GM23248 (cell line): ENCODE measurements around the gene PIK3R1. TPM values are rescaled to one million over a fixed set of nuclear protein-coding genes. Genes with fewer than 3 reads are reported as not detected.

Experiments used
- DNase-seq: peaks from one replicate; pipeline ENCODE4 v3.0.0-alpha.2; 2015
- H2AFZ ChIP-seq: fragments of 200-600 bp; sonication (generic); 2 replicates; pipeline ENCODE4 v1.6.1; 2016; ENCODE audit warnings: antibody characterized with exemption
- H3F3A ChIP-seq: fragments of 200-600 bp; sonication (generic); 2 replicates; pipeline ENCODE4 v1.6.1; 2016; ENCODE audit warnings: mild to moderate bottlenecking, antibody characterized with exemption, mixed run types; ENCODE audit not compliant: insufficient read depth
- H3K27ac ChIP-seq: fragments of 200-600 bp; sonication (generic); 2 replicates; pipeline ENCODE4 v1.5.1; 2016; ENCODE audit warnings: mild to moderate bottlenecking
- H3K27me3 ChIP-seq: fragments of 200-600 bp; sonication (generic); replicated peaks from 2 replicates; pipeline ENCODE4 v1.6.1; 2016; ENCODE audit warnings: mild to moderate bottlenecking; ENCODE audit not compliant: insufficient read depth
- H3K36me3 ChIP-seq: fragments of 200-600 bp; sonication (generic); 2 replicates; pipeline ENCODE4 v1.6.1; 2016; ENCODE audit warnings: low read depth, mild to moderate bottlenecking
- H3K4me1 ChIP-seq: fragments of 200-600 bp; sonication (generic); 2 replicates; pipeline ENCODE4 v1.6.1; 2016; ENCODE audit warnings: mild to moderate bottlenecking; ENCODE audit not compliant: insufficient read depth
- H3K4me2 ChIP-seq: fragments of 200-600 bp; sonication (generic); one replicate; pipeline ENCODE4 v1.6.1; 2016; ENCODE audit warnings: mild to moderate bottlenecking; ENCODE audit not compliant: unreplicated experiment
- H3K4me3 ChIP-seq: fragments of 200-600 bp; sonication (generic); 2 replicates; pipeline ENCODE4 v1.5.1; 2016; ENCODE audit warnings: mild to moderate bottlenecking
- H3K79me2 ChIP-seq: fragments of 200-600 bp; sonication (generic); 2 replicates; pipeline ENCODE4 v1.6.1; 2016; ENCODE audit warnings: mild to moderate bottlenecking; ENCODE audit not compliant: insufficient read depth
- H3K9ac ChIP-seq: fragments of 200-600 bp; sonication (generic); 2 replicates; pipeline ENCODE4 v1.6.1; 2016; ENCODE audit warnings: mild to moderate bottlenecking
- H3K9me2 ChIP-seq: fragments of 200-600 bp; sonication (generic); 2 replicates; pipeline ENCODE4 v1.6.1; 2016; ENCODE audit warnings: mixed run types, mild to moderate bottlenecking, moderate library complexity; ENCODE audit not compliant: insufficient read depth
- H3K9me3 ChIP-seq: fragments of 200-600 bp; sonication (generic); one replicate; pipeline ENCODE4 v1.6.1; 2017; ENCODE audit warnings: low read depth
- H4K20me1 ChIP-seq: fragments of 200-600 bp; sonication (generic); 2 replicates; pipeline ENCODE4 v1.6.0; 2016; ENCODE audit not compliant: insufficient read depth
- EZH2 ChIP-seq: fragments of 200-600 bp; sonication (generic); IDR thresholded peaks from 2 replicates; pipeline ENCODE4 v1.6.1; 2018; ENCODE audit warnings: antibody characterized with exemption, mild to moderate bottlenecking; ENCODE audit not compliant: insufficient read depth, poor library complexity, severe bottlenecking
- EZH2phosphoT487 ChIP-seq: fragments of 200-600 bp; sonication (generic); IDR thresholded peaks from 2 replicates; pipeline ENCODE4 v1.6.1; 2018; ENCODE audit warnings: antibody characterized with exemption, moderate library complexity, mild to moderate bottlenecking, low read depth; ENCODE audit not compliant: insufficient read depth
- WGBS, 2 experiments: methylation state at CpG; one replicate each; pipeline ENCODE4 v1.1.6; 2015 to 2017; ENCODE audit warnings: low lambda C conversion rate in 2 of 2, low coverage in 1 of 2; ENCODE audit errors: missing lambda C conversion rate in 2 of 2; 5-methylcytosine and 5-hydroxymethylcytosine counted together
- in situ Hi-C: fragments of 300-500 bp; cut with MboI; formaldehyde crosslinking; loops from 2 replicates; pipeline ENCODE4 v1.15.0; 2020
- polyA plus RNA-seq: library from polyadenylated mRNA; unstranded; fragments of >200 nt; fragmentation: Nextera tagmentation; extraction: Ambion mirVana; gene quantifications from 2 replicates; pipeline ENCODE4 v1.2.1, GENCODE V29; 2016
- total RNA-seq: library from RNA; depleted of rRNA; stranded (reverse); fragments of >200 nt; shearing (Covaris generic); gene quantifications from 2 replicates; pipeline ENCODE4 v1.2.3, GENCODE V29; 2014

Gene PIK3R1
- total and polyA plus RNA-seq, 2 experiments from 2014 or later = 8.4 to 14.4 TPM

- DNase-seq = no peak
- WGBS, 2 experiments = 90 to 100% methylated on average over 3 to 6 of the region's 6 CpGs
- no peak for TF ChIP-seq EZH2
- TF ChIP-seq EZH2phosphoT487 = no peak
- Histone ChIP-seq H3K27me3 (no peaks in the 10 kb centered on the region), H3K4me3 (no peak overlapping the region), H3K27ac (no peak overlapping the region), H3K36me3 (no peaks in the 10 kb centered on the region), H3F3A (peaks cover 22% of the 10 kb centered on the region), H3K79me2 (no peaks in the 10 kb centered on the region), H3K9me3 (no peaks in the 10 kb centered on the region), H4K20me1 (no peaks in the 10 kb centered on the region), H3K9me2 (no peaks in the 10 kb centered on the region), H3K4me2 (no peak overlapping the region), H3K9ac (no peak overlapping the region), H2AFZ (no peak overlapping the region), H3K4me1 (peaks cover 18% of the 10 kb centered on the region)
- in situ Hi-C loops = no loop called here
Observed at GRCh38 chr5:68315679-68316271, 100.2 kb downstream of the PIK3R1 start.

GRCh38 chr5:68316469-68316868 is 100.9 kb downstream of the PIK3R1 start:
- in situ Hi-C loops = no loop called here

GRCh38 chr5:68317646-68318045 is 102.1 kb downstream of the PIK3R1 start:
- in situ Hi-C loops = no loop called here
- Histone ChIP-seq H3K9ac (no peak overlapping the region), H3K9me3 (no peaks in the 10 kb centered on the region), H2AFZ (no peak overlapping the region), H3K27ac (no peak overlapping the region), H3K9me2 (no peaks in the 10 kb centered on the region), H3F3A (peaks cover 22% of the 10 kb centered on the region), H3K4me1 (peaks cover 18% of the 10 kb centered on the region), H3K36me3 (no peaks in the 10 kb centered on the region), H3K4me2 (no peak overlapping the region), H4K20me1 (no peaks in the 10 kb centered on the region), H3K4me3 (no peak overlapping the region), H3K79me2 (no peaks in the 10 kb centered on the region), H3K27me3 (no peaks in the 10 kb centered on the region)
- WGBS, 2 experiments = 95 to 100% methylated on average over 5 of the region's 5 CpGs
- TF ChIP-seq EZH2 (no peak), EZH2phosphoT487 (no peak)
- no peak for DNase-seq

More at GRCh38 chr5:68316469-68316868, 100.9 kb downstream of the PIK3R1 start:
- Histone ChIP-seq H3K79me2 (no peaks in the 10 kb centered on the region), H3K9me3 (no peaks in the 10 kb centered on the region), H4K20me1 (no peaks in the 10 kb centered on the region), H3K27me3 (no peaks in the 10 kb centered on the region), H3K4me1 (peaks cover 18% of the 10 kb centered on the region), H3K9me2 (no peaks in the 10 kb centered on the region), H3K27ac (no peak overlapping the region), H3K4me3 (no peak overlapping the region), H3F3A (peaks cover 22% of the 10 kb centered on the region), H3K9ac (no peak overlapping the region), H2AFZ (no peak overlapping the region), H3K4me2 (no peak overlapping the region), H3K36me3 (no peaks in the 10 kb centered on the region)
- DNase-seq = no peak
- no peak for TF ChIP-seq EZH2
- TF ChIP-seq EZH2phosphoT487 = no peak
- WGBS, 2 experiments = 88 to 96% methylated on average over 3 of the region's 3 CpGs

GRCh38 chr5:68318955-68319705 is 103.6 kb downstream of the PIK3R1 start:
- no peak overlapping the region for H3K4me3 ChIP-seq
- peaks cover 18% of the 10 kb centered on the region for H3K4me1 ChIP-seq
- peaks cover 22% of the 10 kb centered on the region for H3F3A ChIP-seq
- H4K20me1 ChIP-seq = no peaks in the 10 kb centered on the region
- no peaks in the 10 kb centered on the region for H3K36me3 ChIP-seq
- peak; percentile 68 for DNase-seq
- H3K79me2 ChIP-seq = no peaks in the 10 kb centered on the region
- no peak overlapping the region for H2AFZ ChIP-seq
- H3K9me2 ChIP-seq = no peaks in the 10 kb centered on the region
- H3K9me3 ChIP-seq = no peaks in the 10 kb centered on the region
- TF ChIP-seq EZH2 (no peak), EZH2phosphoT487 (no peak)
- H3K27me3 ChIP-seq = no peaks in the 10 kb centered on the region
- H3K9ac ChIP-seq = no peak overlapping the region
- H3K4me2 ChIP-seq = no peak overlapping the region
- no peak overlapping the region for H3K27ac ChIP-seq
- 59 to 60% methylated on average over 6 of the region's 6 CpGs for WGBS, 2 experiments
- in situ Hi-C loops = no loop called here
